ENCODE data around the gene FGFR3.

Gene FGFR3

DNA sequence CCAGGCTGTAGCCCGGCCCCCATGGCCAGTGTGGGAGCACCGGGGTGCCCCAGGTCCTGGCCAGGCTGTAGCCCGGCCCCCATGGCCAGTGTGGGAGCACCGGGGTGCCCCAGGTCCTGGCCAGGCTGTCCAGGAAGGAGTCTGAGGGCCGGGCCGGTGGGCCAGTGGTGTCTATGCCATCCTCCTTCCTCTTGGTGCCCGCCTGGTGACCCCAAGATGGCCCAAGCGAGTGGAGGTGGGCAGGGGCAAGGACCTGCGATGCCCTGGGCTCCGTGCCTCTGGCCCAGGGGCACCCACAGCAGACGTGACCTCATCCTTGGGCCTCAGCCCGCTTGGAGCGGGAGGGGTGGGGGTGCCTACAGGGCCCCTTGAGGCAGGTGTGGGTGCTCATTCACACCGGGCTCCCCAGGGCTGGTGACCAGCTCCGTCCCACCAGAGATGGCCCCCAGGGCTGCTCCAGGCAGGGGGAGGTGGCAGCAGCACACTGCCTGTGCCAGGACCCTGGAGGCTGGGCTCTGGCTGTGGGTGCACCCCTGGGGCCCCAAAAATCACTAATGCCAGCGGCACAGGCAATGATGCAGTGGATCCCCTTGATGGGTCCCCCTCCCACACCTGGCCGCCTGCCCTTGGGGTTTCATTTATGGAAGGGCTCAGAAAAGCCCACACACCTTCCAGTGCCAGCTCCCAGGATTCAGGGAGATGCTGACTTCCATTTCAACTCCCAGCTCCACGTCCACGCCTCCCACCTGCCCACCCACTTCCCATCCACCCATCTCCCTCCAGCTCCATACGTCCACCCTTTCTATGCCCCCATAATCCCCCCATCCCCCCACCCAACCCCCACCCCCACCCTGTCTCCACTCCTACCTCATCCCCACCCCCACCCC lies 36.0 kb upstream of the FGFR3 start:
- DNase-seq: no peak

DNA sequence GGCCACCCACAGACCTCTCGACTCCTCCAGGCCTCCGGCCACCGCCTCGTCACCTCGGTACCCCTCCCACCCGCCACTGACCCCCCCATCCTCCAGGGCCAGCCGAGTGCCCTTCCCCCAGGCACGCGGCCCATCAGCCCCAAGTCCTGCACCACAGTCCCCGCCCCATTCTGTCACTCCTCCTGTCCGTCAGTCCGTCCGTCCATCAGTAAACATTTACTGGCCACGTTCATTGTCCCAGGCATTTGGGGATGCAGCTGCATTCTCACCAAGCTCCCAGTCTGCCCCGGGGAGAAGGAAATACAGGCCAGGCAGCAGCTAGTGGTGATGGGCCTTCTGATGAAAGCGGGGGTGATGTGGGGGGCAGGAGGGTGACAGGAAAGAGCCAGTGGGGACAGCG lies 35.3 kb upstream of the FGFR3 start:
- DNase-seq: no peak

DNA sequence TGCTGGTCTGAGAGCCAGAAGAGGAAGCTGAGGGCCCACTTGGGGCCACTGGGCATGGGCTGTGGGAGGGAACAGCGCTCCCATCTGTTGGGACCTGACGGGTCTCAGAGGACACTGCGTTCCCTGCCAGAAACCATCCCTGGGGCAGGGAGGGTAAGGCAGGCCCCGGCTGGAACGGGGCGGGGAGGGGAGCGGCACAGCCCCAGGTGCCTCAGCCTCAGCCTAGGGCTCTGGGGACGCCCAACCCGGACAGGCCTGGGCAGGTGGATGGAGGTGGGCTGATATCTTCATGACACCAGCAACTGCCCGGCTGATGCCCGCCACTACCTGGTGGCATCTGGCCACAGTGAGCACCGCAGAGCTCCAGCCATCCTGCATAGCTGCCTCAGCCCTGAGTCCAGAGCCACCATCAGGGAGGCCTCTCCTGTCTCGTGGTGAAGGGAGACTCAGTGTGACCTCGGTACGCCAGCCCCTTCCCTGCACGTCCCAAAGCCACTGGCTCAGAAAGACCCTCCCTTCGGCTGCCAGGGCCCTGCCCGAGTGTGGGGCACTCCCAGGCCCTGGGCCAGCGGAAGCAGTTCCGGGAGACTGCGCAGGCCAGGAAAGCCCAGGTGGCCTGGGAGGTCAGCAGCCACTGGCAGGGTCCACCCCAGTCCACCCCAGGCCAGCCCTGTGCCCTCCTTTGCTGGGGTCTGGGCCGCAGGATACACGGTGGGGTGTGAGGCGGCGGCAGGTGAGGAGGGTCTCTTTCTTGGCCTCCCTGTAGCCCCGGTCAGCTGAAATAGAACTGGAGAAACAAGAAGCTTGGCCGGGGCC lies 34.6 kb upstream of the FGFR3 start:
- DNase-seq: no peak

GRCh38 chr4:1759170-1759817 lies 33.8 kb upstream of the FGFR3 start:
- DNase-seq: no peak

- no peak for DNase-seq
These were observed 33.3 kb upstream of the FGFR3 start for GRCh38 chr4:1759818-1760223.

GRCh38 chr4:1760521-1761071 lies 32.5 kb upstream of the FGFR3 start:
- DNase-seq: no peak

DNA sequence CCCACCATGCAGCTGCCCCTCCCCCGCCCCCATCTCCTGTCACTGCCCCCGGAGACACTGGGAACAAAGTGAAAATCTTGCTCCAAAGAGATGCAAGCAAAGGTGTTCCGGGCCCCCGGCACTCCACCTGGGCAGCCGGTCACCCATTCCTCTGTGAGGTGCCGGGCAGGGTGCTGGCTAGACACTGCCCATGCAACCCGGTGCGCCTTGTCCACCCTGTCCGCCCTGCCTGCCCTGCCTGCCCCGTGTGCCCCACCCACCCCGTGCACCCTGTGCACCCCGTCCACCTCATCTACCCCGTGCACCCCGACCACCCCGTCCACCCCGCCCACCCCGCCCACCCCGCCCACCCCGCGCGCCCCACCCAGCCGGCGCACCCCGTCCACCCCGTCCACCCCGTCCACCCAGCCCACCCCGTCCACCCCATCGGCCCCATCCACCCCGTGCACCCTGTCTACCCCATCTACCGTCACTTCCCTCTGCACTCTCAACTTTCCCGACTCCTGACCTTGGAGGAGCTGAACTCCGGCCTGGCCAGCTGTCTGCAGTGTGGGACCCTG lies 31.9 kb upstream of the FGFR3 start:
- DNase-seq: no peak

GRCh38 chr4:1762264-1763010 lies 30.7 kb upstream of the FGFR3 start:
- no peak for DNase-seq

- DNase-seq: no peak
These were observed 30.0 kb upstream of the FGFR3 start for GRCh38 chr4:1763070-1763549.

GRCh38 chr4:1763550-1764080 lies 29.5 kb upstream of the FGFR3 start:
- no peak for DNase-seq

DNA sequence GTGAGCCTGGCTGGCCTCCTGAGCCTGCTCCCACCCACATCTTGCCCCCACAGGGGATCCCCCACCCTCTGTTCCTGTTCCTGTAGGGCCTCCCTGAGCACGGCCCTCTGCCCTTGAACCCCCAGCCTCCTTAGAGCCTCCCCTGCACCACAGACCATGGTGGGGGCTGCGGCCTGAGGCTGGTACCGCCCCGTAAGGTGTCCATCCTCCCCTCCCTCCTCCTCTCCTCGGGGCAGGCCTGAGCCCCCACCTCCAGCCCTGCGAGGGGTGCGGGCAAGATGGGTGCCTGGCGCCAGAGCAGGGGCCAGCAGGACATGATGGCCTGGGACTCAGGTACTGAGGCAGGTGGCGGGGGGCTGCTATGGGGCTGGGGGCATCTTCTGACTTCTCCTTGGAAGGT lies 28.4 kb upstream of the FGFR3 start:
- DNase-seq: no peak

DNA sequence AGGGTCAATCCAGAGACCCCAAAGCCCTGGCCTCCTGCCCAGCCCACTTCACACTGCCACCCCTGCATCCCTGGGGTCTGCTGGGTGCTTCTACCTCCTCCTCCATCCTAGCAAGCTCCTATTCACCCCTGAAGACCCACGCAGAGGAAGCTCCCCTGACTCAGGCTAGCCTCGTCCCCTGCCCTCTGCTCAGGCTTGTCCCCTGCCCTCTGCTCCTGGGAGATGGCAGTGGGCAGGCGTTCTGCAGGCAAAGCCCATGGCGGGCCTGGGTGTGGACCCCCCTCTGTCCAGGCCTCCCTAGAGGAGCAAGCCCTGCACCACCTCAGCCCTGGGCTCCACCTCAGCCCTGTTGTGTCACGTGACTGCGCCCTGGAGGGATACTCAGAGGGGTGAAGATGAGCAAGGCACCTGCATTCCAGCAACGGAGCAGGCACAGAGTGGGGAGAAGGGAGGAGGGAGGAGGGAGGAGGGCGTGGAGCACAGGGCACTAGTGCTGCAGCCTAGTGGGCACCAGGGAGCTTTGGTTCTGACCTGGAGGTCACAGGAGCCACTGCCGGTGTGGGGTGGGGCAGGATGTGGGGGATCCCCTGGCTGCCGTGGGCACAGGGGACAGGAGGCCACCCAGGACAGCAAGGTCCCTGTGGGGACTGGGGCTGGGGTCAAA lies 27.6 kb upstream of the FGFR3 start:
- no peak for DNase-seq

GRCh38 chr4:1766106-1767060 lies 26.7 kb upstream of the FGFR3 start:
- no peak for DNase-seq

GRCh38 chr4:1767061-1767769 lies 25.9 kb upstream of the FGFR3 start:
- DNase-seq: no peak

- DNase-seq: no peak
These were observed 25.2 kb upstream of the FGFR3 start for GRCh38 chr4:1767770-1768366.

DNA sequence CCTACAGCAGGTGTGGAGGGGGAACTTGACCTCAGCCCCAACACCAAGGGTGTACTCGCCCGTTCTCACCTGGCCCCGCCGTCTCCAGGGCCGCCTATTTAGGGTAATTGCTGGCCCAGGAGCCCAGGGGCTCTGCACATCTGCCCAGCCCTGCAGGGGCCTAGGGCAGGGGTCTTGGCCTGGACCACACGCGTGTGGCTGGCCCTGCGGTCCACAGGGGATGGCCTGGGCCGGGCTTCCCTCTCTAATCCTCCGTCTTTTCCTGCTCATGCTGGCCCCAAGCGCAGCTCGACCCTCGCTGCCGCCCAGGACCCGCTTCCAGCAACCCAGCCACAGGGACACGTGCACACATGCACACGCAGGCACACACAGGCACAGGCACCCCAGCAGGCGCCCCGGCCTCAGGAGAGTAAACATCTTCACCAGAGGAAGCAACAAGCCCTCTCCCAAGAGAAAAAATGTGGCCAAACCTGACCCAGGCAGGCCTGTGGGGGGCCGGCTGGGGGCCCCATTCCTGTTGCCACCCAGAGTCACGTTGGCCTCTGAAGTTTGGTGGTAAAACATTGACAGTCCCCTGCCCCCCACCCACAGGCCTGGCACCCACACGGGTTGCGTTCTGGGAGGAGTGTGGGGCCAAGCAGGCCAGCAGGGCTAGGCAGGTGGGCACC lies 24.6 kb upstream of the FGFR3 start:
- no peak for DNase-seq

GRCh38 chr4:1769692-1770091 lies 23.4 kb upstream of the FGFR3 start:
- no peak for DNase-seq

DNA sequence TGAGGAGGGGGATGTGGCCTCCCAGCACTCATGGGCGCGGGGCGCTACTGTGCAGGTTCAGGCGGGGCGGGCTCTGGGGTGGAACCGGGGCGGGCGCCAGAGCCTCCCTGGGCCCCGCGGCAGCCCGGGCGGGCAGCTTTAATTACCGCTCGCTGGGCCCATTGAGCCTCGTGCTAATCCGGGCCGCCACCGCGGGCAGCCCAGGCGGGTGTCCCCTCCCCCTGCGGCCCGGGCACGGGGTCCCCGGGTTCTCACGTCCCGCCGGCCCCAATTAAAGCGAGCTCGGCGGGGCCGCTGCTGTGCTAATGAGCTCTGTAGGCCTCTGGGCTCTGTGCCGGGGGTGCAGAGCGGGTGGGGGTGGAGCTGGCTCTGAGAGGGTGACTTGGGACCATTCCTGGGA lies 22.8 kb upstream of the FGFR3 start:
- no peak for DNase-seq
